ENCODE data around the gene RNF166.

Gene RNF166

DNA sequence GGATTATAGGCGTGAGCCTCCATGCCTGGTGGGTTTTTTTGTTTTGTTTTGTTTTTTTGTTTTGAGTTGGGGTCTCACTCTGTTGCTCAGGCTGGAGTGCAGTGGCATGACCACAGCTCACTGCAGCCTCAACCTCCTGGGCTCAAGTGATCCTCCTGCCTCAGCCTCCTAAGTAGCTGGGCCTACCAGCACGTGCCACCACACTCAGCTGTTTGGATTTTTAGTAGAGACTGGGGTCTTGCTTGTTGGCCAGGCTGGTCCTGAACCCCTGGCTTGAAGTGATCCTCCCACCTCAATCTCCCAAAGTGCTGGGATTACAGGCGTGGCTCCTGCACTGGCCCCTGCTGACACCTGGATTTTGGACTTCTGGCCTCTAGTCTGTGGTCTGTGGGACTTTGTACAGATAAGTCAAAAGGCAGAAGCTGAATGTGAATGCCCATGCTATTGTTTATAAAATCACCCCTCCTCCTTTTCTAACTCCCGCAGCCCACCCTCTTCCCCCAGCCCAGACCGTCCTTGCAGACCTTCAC is 25.6 kb downstream of the RNF166 start:
- in situ Hi-C loops (cut with HindIII; ENCODE audit: low sequenced_read_pairs): no loop called here

- in situ Hi-C loops (cut with HindIII; ENCODE audit: low sequenced_read_pairs): loop anchor here (5.0 kb wide), 2 partner anchors 36 to 109 kb away; partner anchors contain the start of gene PIEZO1
Measured at GRCh38 chr16:88678224-88678979, 27.8 kb downstream of the RNF166 start.

DNA sequence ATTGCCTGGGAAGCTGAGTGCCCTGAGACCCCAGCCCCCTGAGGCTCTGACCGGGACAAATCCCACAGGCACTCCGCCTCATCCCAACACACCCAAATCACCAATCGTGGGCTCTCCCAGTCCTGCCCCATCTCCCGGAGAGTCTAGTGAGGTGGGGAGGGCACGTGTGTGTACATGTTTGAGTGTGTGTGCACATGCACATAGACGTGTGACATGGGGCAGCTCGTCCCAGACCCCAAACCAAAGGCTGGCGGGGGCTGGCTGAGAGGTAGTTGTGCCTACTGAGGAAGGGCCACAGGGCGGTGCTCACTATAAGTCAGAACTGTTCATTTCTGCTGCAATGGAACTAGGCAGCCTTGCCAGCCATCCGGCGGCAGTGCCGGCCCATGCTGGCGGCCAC is 28.5 kb downstream of the RNF166 start:
- in situ Hi-C loops (cut with HindIII; ENCODE audit: low sequenced_read_pairs): loop anchor here (5.0 kb wide), 2 partner anchors 35 to 110 kb away; partner anchors contain the start of gene PIEZO1

GRCh38 chr16:88676502-88677242 is 29.5 kb downstream of the RNF166 start:
- in situ Hi-C loops (cut with HindIII; ENCODE audit: low sequenced_read_pairs): loop anchor here (5.0 kb wide), 2 partner anchors 34 to 111 kb away; partner anchors contain the start of gene PIEZO1

GRCh38 chr16:88673716-88674379 is 32.4 kb downstream of the RNF166 start:
- in situ Hi-C loops (cut with HindIII; ENCODE audit: low sequenced_read_pairs): no loop called here

DNA sequence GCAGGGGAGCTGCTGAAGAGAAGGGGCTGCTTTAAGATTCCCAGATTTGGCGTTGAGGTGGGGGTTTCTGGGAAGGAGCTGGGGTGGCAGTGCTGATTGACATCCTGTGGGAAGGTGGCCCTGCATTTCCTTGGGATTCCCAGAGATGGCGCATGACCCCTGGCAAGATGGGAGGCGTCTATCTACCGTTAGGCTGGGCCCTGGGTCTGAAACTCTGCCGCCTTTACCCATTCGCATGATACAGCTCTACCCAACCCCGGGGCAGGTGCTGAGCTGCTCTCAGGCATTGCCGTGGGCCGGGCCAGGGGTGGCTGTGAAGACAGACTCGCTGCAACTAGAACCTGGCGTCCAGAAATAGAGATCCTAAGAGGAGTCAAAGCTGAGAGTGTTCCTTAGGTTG is 33.4 kb downstream of the RNF166 start:
- in situ Hi-C loops (cut with HindIII; ENCODE audit: low sequenced_read_pairs): no loop called here

- in situ Hi-C loops (cut with HindIII; ENCODE audit: low sequenced_read_pairs): no loop called here
Measured at GRCh38 chr16:88671806-88672205, 34.4 kb downstream of the RNF166 start.

DNA sequence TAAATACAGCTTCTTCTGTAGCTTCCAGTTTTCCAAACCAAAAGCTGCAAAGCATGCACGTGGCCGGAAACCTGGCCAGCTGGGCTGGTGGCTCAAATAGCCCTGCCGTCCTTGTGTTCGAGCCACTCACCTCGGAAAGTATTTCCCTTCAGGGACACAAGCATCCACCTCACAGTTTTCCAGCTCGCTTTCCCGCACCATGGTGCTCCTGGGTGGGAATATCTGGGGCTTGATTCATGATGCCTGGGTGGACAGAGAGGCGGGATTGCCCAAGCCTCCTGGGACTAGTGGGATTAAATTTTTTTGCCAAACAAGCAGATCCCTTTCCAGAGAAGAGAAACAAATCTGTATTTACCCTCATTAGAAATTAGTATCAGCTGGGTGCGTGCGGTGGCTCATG is 36.2 kb downstream of the RNF166 start:
- in situ Hi-C loops (cut with HindIII; ENCODE audit: low sequenced_read_pairs): loop anchor here (5.0 kb wide), 1 partner anchor 83 kb away; no protein-coding TSS in a partner anchor

DNA sequence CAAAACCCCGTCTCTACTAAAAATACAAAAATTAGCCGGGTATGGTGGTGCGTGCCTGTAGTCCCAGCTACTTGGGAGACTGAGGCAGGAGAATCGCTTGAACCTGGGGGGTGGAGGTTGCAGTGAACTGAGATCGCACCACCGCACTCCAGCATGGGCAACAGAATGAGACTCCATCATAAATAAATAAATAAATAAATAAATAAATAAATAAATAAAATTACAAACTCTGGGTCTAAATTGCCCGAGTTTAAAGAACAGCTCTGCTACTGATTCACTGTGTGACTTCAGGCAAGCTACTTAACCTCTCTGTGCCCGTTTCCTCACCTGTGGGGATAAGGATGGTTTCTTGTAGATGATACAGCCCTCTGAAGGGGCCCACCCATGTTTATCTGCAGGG is 36.7 kb downstream of the RNF166 start:
- in situ Hi-C loops (cut with HindIII; ENCODE audit: low sequenced_read_pairs): loop anchor here (5.0 kb wide), 1 partner anchor 82 kb away; no protein-coding TSS in a partner anchor

GRCh38 chr16:88667461-88667860 is 38.7 kb downstream of the RNF166 start:
- in situ Hi-C loops (cut with HindIII; ENCODE audit: low sequenced_read_pairs): loop anchor here (5.0 kb wide), 1 partner anchor 80 kb away; no protein-coding TSS in a partner anchor

- in situ Hi-C loops (cut with HindIII; ENCODE audit: low sequenced_read_pairs): loop anchor here (5.0 kb wide), 1 partner anchor 78 kb away; no protein-coding TSS in a partner anchor
Measured at GRCh38 chr16:88665570-88665969, 40.6 kb downstream of the RNF166 start.

GRCh38 chr16:88665148-88665547 is 41.1 kb downstream of the RNF166 start:
- in situ Hi-C loops (cut with HindIII; ENCODE audit: low sequenced_read_pairs): loop anchor here (5.0 kb wide), 1 partner anchor 78 kb away; no protein-coding TSS in a partner anchor

DNA sequence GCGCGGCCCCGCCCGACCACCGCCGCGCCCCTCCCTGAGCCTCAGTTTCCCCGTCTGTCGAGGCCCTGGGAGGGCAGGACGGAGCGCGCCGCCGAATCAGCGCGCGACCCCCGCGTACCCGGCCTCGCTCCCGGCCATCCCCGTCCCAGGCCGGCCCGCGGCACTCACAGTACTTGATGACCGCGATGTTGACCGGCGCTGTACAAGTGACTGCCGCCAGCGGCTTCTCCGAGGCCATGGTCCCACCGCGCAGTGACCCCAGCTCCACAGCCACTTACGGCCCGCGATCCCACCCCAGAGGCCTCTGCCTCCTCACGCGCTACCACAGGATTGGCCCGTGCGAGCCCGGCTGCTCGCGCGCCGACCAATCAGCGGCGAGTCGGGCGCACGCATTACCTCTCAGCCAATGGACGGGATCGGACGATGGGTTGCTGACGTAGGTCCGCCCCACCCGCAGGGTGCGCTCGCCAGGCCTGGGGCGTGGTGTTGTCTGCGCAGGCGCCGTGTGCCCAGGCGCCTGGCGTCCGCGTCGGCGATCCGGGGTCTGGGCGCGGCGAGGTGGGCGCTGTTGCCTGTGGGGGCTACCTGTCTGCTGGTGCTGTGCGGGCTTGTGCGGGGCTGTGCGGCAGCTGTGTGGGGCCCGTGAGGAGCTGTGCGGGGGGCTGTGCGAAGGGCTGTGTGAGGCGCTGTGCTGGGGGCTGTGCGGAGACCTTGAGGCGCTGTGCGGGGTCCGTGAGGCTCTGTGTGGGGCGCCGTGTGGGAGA is 43.2 kb downstream of the RNF166 start, which contains the start of gene MVD:
TSS of gene MVD (minus strand) at position 249 of the 764 bp plus-strand sequence. CDS start at position 238, 11 bp downstream.
- in situ Hi-C loops (cut with HindIII; ENCODE audit: low sequenced_read_pairs): no loop called here

- in situ Hi-C loops (cut with HindIII; ENCODE audit: low sequenced_read_pairs): no loop called here
Measured at GRCh38 chr16:88662222-88662842, 43.9 kb downstream of the RNF166 start.

DNA sequence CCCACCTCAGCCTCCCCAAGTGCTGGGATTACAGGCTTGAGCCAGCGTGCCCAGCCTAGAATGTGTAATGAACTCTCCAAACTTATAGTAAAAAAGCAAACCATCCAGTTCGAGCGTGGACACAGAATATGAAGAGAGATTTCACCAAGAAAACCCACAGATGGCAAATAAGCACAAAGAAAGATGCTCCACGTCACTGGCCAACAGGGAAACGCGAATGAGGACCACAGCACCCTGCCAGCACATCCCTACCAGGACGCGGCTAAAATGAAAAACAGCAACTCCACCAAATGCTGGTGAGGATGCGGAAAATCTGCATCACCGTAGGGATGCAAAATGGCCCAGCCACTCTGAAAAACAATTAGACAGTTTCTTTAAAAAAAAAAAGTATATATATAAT is 44.7 kb downstream of the RNF166 start:
- in situ Hi-C loops (cut with HindIII; ENCODE audit: low sequenced_read_pairs): no loop called here

GRCh38 chr16:88659160-88659559 is 47.0 kb downstream of the RNF166 start:
- in situ Hi-C loops (cut with HindIII; ENCODE audit: low sequenced_read_pairs): no loop called here

DNA sequence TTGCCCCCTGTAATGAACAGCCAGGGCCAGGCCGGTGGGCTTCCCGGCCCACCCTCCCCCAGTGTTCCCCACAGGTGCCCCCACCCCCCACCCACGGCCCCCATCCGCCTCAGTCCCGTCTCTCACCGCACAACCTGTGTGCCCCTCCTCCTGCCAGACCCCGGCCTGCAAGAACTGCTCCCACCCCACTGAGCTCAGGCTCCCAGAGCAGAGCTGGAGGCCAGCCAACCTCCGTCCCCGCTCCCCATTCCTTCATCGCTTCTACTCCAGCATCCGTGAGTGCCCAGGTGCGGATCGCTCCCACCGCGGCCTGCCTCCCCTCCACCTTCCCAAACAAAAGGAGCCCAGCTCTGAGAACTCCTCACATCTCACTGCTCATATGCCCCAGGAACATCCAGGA is 47.5 kb downstream of the RNF166 start:
- in situ Hi-C loops (cut with HindIII; ENCODE audit: low sequenced_read_pairs): no loop called here

DNA sequence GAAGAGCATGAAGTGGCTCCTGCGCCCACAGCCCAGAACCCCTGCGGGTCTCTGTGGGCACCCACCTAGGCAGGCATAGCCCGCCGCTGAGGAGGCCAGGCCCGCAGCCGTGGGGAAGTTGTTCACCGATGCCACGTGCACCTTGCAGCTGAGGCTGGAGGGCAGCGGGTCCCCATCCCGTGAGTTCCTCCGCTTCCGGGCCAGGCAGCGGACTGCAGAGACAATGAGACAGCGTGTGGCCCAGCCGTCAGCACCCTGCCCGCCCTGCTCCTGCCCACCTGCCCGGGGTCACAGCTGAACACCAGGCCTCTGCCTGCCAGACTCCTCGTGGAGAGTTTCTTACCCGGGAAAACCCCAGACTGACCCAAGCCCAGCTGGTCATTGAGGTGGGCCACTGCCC is 48.8 kb downstream of the RNF166 start:
- in situ Hi-C loops (cut with HindIII; ENCODE audit: low sequenced_read_pairs): no loop called here

DNA sequence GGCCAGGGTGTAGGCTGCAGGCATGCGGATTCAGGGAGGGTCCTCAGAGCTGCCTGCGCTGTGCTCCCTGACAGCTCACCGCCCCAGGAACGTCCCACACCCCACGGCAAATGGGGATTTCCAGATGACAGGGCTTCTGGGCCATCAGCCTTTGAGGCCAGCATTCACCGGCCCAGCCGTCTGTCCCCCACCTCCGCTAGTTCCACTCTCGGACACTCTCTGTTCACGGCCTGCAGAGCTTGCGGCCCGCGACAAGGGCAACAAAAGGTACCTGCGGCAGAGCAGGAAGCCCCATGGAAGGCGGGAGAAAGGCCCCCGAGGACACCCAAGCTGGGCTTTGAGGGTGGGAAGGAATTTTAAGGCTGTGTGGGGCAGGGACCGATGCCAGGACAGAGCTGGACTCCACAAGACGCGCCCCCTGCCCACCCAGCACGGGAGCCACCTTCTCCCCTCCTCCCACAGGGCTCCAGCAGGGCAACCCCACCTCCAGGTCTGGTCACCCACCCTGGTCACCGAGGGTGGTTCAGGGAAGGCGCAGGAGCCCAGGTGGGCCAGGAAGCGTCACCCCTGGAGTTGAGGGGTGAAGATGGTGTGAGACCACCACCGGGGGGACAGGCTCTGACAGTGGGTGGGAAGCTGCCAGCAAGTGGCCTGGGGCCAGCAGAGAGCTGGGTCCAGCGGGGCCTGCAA is 49.8 kb downstream of the RNF166 start:
- in situ Hi-C loops (cut with HindIII; ENCODE audit: low sequenced_read_pairs): no loop called here

All from endothelial cell of hepatic sinusoid (primary cell).